Measurements from ENCODE around the gene ADCY6. TPM values are rescaled to one million over a fixed set of nuclear protein-coding genes. Genes with fewer than 3 reads are reported as not detected.

Gene ADCY6
- total and polyA plus RNA-seq, 12 donors: 20.8 to 55.3 (median 31.0) TPM

GRCh38 chr12:48776956-48777355 is 11.9 kb downstream of the ADCY6 start:
- H3K4me1 ChIP-seq (replicated peaks in 1 of 2): peaks cover 0 to 13% of the 10 kb centered on the region in 2 donors
- intact Hi-C loops (cut with DNase I): no loop called here
- no peak for DNase-seq
- no peak overlapping the region for H3K4me3 ChIP-seq
- H3K36me3 ChIP-seq (replicated peaks in 1 of 2): peaks cover 0 to 45% of the 10 kb centered on the region in 2 donors
- H3K9me3 ChIP-seq (replicated peaks in 1 of 3): no peaks in the 10 kb centered on the region
- TF ChIP-seq POLR2A (IDR thresholded peaks at IDR 0.05) (no peak), CTCF (IDR thresholded peaks at IDR 0.05) (no peak)
- WGBS, 4 donors: 83 to 97% (median 93%) methylated on average over 2 to 6 of the region's 6 CpGs
- no peaks in the 10 kb centered on the region for H3K27me3 ChIP-seq
- no peak overlapping the region for H3K27ac ChIP-seq

- DNase-seq: no peak
Observed at GRCh38 chr12:48775991-48776649, 12.8 kb downstream of the ADCY6 start.

GRCh38 chr12:48775299-48775698 is 13.6 kb downstream of the ADCY6 start:
- H3K4me3 ChIP-seq: no peak overlapping the region
- no peaks in the 10 kb centered on the region for H3K9me3 ChIP-seq (replicated peaks in 1 of 3)
- H3K27me3 ChIP-seq: no peaks in the 10 kb centered on the region
- WGBS, 4 donors: 88 to 97% (median 97%) methylated on average over 1 to 8 of the region's 8 CpGs
- TF ChIP-seq POLR2A (IDR thresholded peaks at IDR 0.05) (no peak), CTCF (IDR thresholded peaks at IDR 0.05) (no peak)
- intact Hi-C loops (cut with DNase I): no loop called here
- H3K4me1 ChIP-seq (replicated peaks in 1 of 2): peaks cover 0 to 8% of the 10 kb centered on the region in 2 donors
- DNase-seq: no peak
- no peak overlapping the region for H3K27ac ChIP-seq
- peaks cover 0 to 62% of the 10 kb centered on the region in 2 donors for H3K36me3 ChIP-seq (replicated peaks in 1 of 2)

More at GRCh38 chr12:48775991-48776649, 12.8 kb downstream of the ADCY6 start:
- TF ChIP-seq POLR2A (IDR thresholded peaks at IDR 0.05): no peak
- Histone ChIP-seq H3K9me3 (replicated peaks in 1 of 3) (no peaks in the 10 kb centered on the region), H3K4me3 (no peak overlapping the region), H3K27ac (no peak overlapping the region), H3K4me1 (replicated peaks in 1 of 2) (peaks cover 0 to 13% of the 10 kb centered on the region in 2 donors), H3K27me3 (no peaks in the 10 kb centered on the region), H3K36me3 (replicated peaks in 1 of 2) (peaks cover 0 to 54% of the 10 kb centered on the region in 2 donors)
- intact Hi-C loops (cut with DNase I): no loop called here
- WGBS, 4 donors: 88 to 95% (median 90%) methylated on average over 16 to 29 of the region's 29 CpGs

GRCh38 chr12:48774516-48774915 is 14.4 kb downstream of the ADCY6 start:
- no peak for DNase-seq
- H3K4me3 ChIP-seq: no peak overlapping the region
- H3K27ac ChIP-seq: no peak overlapping the region
- H3K9me3 ChIP-seq (replicated peaks in 1 of 3): no peaks in the 10 kb centered on the region
- 66 to 80% (median 72%) methylated on average over 1 to 2 of the region's 2 CpGs for WGBS, 4 donors
- no peak for TF ChIP-seq POLR2A (IDR thresholded peaks at IDR 0.05)
- peaks cover 0 to 67% of the 10 kb centered on the region in 2 donors for H3K36me3 ChIP-seq (replicated peaks in 1 of 2)
- peaks cover 0 to under 1% of the 10 kb centered on the region in 2 donors for H3K4me1 ChIP-seq (replicated peaks in 1 of 2)
- no peaks in the 10 kb centered on the region for H3K27me3 ChIP-seq
- intact Hi-C loops (cut with DNase I): no loop called here

- DNase-seq: no peak
- H3K9me3 ChIP-seq (replicated peaks in 1 of 3): no peaks in the 10 kb centered on the region
- no peak overlapping the region for H3K4me3 ChIP-seq
- no peak overlapping the region for H3K27ac ChIP-seq
- no peaks in the 10 kb centered on the region for H3K27me3 ChIP-seq
- H3K4me1 ChIP-seq (replicated peaks in 1 of 2): no peaks in the 10 kb centered on the region
- peaks cover 0 to 73% of the 10 kb centered on the region in 2 donors for H3K36me3 ChIP-seq (replicated peaks in 1 of 2)
- TF ChIP-seq CTCF (IDR thresholded peaks at IDR 0.05): no peak
- no peak for TF ChIP-seq POLR2A (IDR thresholded peaks at IDR 0.05)
- WGBS, 4 donors: 93 to 95% (median 95%) methylated on average over 2 to 5 of the region's 5 CpGs
- intact Hi-C loops (cut with DNase I): no loop called here
Observed at GRCh38 chr12:48773686-48774085, 15.2 kb downstream of the ADCY6 start.

Measured in adrenal gland (tissue), 12 donors.